GM13976 (cell line): ENCODE data around the gene DYNLT2B.

Experiments
- DNase-seq: peaks from one replicate; pipeline ENCODE4 v3.0.0; 2012; ENCODE audit warnings: low spot score
- in situ Hi-C: fragments of 300-500 bp; cut with MboI; formaldehyde crosslinking; loops from one replicate; pipeline ENCODE4 v1.12.0; 2022; ENCODE audit warnings: low sequenced_read_pairs, mixed read lengths, inconsistent platforms; ENCODE audit not compliant: unreplicated experiment
- TF ChIP-seq, protein P1 (sequence below): IDR thresholded peaks from 2 replicates; pipeline ENCODE4 v1.5.1; 2012; ENCODE audit warnings: borderline replicate concordance, mild to moderate bottlenecking; ENCODE audit not compliant: insufficient read depth; ENCODE audit errors: extremely low read depth, missing control alignments, control extremely low read depth

The DYNLT2B gene

DNA sequence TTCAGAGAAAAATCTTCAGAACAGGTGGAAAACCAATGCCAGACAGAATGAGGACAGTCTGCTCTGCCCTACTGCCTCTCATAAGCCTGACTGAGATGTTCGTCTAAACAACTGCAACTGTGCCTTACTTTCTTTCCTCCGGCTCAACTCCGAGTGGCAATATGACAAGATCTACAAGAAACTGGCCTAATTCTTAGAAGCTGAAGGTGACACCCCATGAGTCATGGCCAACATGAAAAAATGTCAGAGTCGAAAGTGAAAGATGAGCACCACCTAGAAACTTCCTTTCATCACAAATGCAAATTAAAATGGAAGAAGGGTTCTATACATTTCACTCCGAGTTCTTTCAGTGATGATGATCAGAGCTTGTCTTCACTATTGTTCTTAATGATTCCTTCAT lies 43.5 kb downstream of the DYNLT2B start:
- in situ Hi-C loops: no loop called here
- TF ChIP-seq, protein P1, sequence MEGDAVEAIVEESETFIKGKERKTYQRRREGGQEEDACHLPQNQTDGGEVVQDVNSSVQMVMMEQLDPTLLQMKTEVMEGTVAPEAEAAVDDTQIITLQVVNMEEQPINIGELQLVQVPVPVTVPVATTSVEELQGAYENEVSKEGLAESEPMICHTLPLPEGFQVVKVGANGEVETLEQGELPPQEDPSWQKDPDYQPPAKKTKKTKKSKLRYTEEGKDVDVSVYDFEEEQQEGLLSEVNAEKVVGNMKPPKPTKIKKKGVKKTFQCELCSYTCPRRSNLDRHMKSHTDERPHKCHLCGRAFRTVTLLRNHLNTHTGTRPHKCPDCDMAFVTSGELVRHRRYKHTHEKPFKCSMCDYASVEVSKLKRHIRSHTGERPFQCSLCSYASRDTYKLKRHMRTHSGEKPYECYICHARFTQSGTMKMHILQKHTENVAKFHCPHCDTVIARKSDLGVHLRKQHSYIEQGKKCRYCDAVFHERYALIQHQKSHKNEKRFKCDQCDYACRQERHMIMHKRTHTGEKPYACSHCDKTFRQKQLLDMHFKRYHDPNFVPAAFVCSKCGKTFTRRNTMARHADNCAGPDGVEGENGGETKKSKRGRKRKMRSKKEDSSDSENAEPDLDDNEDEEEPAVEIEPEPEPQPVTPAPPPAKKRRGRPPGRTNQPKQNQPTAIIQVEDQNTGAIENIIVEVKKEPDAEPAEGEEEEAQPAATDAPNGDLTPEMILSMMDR: no peak
- DNase-seq: peak; percentile 87

DNA sequence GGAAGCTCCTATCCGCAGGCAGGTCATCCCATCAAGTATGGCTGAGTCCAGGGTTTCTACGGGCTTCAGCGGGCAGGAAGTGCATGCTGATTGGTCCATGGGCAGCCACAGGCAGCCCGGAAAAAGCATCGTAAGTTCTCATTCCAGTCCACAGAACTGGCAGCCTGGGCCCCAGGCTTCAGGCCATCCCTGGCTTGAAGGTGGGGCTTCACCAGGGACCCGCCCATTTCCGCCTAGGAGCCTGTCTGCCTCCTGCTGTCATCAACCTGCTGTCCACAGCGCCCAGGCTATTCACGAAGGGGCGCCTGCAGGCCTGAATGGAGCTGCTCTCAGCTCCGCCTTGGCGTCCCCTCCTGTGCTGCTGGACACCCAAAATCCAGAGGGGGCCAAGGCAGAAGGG lies 44.4 kb downstream of the DYNLT2B start:
- no peak for DNase-seq

DNA sequence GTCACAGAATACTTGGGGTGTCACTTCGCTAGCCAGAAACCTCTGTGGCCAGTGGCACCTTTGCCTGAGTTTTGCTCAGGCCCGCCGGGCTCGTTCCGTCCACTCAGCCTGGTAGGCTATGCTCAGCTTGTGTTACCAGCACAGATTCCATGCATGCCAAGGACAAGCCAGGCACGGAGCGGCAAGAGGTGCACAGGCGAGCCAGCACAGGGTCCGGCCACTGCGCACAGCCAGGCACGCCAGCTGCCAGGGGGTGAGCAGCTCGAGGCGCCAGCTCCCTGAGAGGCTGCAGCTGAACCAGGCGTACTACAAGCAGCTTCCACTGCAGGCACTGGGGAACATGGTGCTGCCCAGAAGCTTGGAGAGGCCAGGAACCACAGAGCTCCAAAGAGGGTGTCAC lies 45.2 kb downstream of the DYNLT2B start:
- TF ChIP-seq, protein P1: no peak
- in situ Hi-C loops: no loop called here
- no peak for DNase-seq

More for the DNA sequence above, 44.4 kb downstream of the DYNLT2B start:
- TF ChIP-seq, protein P1: no peak
- in situ Hi-C loops: no loop called here

DNA sequence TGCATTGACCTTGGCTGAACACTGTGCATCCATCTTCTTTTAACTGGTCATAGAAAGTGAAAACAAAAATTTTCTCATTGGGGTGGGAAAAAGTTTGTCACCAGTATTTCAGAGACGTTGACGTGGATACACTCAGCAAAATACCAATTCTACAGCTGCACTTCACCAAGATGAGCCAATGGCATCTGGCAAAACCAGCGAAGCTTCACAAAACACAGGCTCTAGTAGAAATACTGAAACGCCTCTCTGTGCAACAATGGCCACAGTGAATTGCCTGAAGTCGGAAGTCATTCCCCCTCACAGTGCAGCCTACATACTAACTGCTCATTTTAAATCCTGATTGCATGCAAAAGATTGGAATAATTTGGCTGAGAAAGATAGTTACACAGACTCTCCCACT lies 47.5 kb downstream of the DYNLT2B start:
- in situ Hi-C loops: no loop called here
- no peak for DNase-seq
- TF ChIP-seq, protein P1: no peak

DNA sequence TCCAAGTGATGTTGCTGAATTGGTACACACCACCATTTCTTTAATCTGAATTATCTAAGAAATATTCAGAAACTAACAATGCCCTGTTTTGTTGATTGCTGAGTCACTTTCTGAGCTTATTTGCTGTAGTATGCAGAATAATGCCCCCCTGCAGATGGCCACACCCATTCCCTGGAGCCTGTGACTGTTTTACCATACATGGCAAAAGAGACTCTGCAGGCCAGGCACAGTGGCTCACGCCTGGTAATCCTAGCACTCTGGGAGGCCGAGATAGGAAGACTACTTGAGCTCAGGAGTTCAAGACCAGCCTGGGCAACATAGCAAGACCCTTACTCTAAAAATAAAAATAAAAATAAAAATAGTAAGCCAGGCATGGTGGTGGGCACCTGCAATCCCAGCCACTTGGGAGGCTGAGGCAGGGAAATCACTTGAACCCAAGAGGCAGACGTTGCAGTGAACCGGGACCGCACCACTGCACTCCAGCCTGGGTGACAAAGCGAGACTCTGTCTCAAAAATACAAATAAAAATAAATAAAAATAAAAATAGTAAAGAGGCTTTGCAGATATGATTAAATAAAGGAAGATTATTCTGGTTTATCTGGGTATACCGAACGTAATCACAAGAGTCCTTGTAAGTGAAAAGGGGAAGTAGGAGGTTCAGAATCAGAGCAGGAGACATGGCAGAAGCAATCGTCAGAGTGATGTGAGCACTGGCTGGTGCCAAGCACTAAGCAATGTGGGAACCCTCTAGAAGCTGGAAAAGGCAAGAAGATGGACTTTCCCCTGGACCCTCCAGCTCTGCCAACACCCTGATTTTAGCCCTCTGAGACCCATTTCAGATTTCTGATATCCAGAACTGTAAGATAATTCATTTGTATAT lies 49.5 kb downstream of the DYNLT2B start:
- no peak for DNase-seq

DNA sequence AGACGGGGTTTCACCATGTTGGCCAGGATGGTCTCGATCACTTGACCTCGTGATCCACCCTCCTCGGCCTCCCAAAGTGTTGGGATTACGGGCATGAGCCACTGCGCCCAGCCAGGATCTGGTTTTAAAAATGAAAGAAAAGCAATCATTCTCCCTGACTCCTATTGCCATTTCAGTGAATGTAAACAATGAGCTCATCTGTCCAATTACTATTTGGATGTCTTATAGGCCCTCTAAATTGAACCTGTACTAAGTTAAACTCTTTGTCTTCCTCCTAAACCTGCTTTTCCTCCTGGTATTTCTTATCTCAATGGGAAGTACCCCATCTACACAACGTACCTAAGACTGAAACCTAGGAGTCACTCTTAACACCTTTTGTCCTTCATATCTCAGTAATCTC lies 54.2 kb downstream of the DYNLT2B start:
- TF ChIP-seq, protein P1: no peak
- in situ Hi-C loops: no loop called here
- no peak for DNase-seq

More for the DNA sequence above, 49.5 kb downstream of the DYNLT2B start:
- TF ChIP-seq, protein P1: no peak
- in situ Hi-C loops: no loop called here

DNA sequence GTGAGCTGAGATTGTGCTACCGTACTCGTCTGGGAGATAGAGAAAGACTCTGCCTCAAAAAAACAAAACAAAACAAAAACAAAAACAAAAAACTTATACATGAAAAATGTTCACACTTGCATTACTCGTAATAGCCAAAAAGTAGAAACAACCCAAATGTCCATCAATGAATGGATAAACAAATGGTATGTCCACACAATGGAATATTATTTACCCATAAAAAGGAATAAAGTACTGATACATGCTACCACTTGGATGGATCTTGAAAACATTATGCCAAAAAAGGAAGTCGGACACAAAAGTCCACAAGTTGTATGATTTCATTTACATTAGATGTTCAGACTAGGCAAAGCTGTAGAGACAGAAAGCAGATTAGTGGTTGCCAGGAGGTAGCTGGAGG lies 57.3 kb downstream of the DYNLT2B start:
- TF ChIP-seq, protein P1: no peak
- DNase-seq: no peak
- in situ Hi-C loops: no loop called here
